Measurements from ENCODE around the gene VEGFA.

The VEGFA gene

GRCh38 chr6:43804550-43805223 is 34.7 kb downstream of the VEGFA start:
- no peak for ATAC-seq
- no peak for TF ChIP-seq POU6F1 (CRISPR knock-in tag; IDR thresholded peaks at IDR 0.05; ENCODE audit: borderline replicate concordance, low read depth)

- TF ChIP-seq POU6F1 (CRISPR knock-in tag; IDR thresholded peaks at IDR 0.05; ENCODE audit: borderline replicate concordance, low read depth) (no peak), TCF4 (CRISPR knock-in tag; IDR thresholded peaks at IDR 0.05; ENCODE audit: borderline replicate concordance) (no peak), CREB5 (CRISPR knock-in tag; IDR thresholded peaks at IDR 0.05; ENCODE audit: low read depth) (no peak), ZC3H10 (CRISPR knock-in tag; IDR thresholded peaks at IDR 0.05) (no peak), RARB (CRISPR knock-in tag; IDR thresholded peaks at IDR 0.05) (no peak), PPARA (CRISPR knock-in tag; IDR thresholded peaks at IDR 0.05; ENCODE audit: borderline replicate concordance) (no peak), ZNF8 (CRISPR knock-in tag; IDR thresholded peaks at IDR 0.05) (no peak), CSRNP3 (CRISPR knock-in tag; IDR thresholded peaks at IDR 0.05) (no peak), ZFP30 (CRISPR knock-in tag; IDR thresholded peaks at IDR 0.05) (no peak), TSHZ2 (CRISPR knock-in tag; IDR thresholded peaks at IDR 0.05) (no peak), TOX (CRISPR knock-in tag; IDR thresholded peaks at IDR 0.05; ENCODE audit: borderline replicate concordance) (no peak), OSR1 (CRISPR knock-in tag; IDR thresholded peaks at IDR 0.05) (no peak), ESRRG (CRISPR knock-in tag; IDR thresholded peaks at IDR 0.05) (no peak), ZNF565 (CRISPR knock-in tag; conservative IDR thresholded peaks at IDR 0.05; ENCODE audit: low read depth) (no peak), CSDC2 (CRISPR knock-in tag; IDR thresholded peaks at IDR 0.05) (no peak), BACH2 (CRISPR knock-in tag; IDR thresholded peaks at IDR 0.05; ENCODE audit: borderline replicate concordance) (no peak), PATZ1 (CRISPR knock-in tag; IDR thresholded peaks at IDR 0.05; ENCODE audit: borderline replicate concordance) (no peak), ZNF70 (CRISPR knock-in tag; IDR thresholded peaks at IDR 0.05) (no peak), ISL1 (CRISPR knock-in tag; IDR thresholded peaks at IDR 0.05) (no peak), ZFP3 (CRISPR knock-in tag; IDR thresholded peaks at IDR 0.05) (no peak)
- ATAC-seq = no peak
Measured at GRCh38 chr6:43805699-43806042, 35.7 kb downstream of the VEGFA start.

Data from SK-N-SH treated with all-trans-retinoic acid at 6 μM for 48 hours (cell line).